SU-DHL-6 (cell line): ENCODE data around the gene ZNF860.

ENCODE experiments used
- CTCF ChIP-seq: fragments of 200-600 bp; sonication (generic); IDR thresholded peaks from one replicate; pipeline ENCODE4 v1.5.1; 2017; ENCODE audit warnings: antibody characterized with exemption, mild to moderate bottlenecking, low read length, moderate library complexity; ENCODE audit not compliant: insufficient read depth, poor library complexity, severe bottlenecking
- EZH2phosphoT487 ChIP-seq: fragments of 200-600 bp; sonication (generic), shearing (Covaris generic); conservative IDR thresholded peaks from 2 replicates; pipeline ENCODE4 v1.6.1; 2018; ENCODE audit warnings: mild to moderate bottlenecking, antibody characterized with exemption, low read length, moderate library complexity, mixed read lengths

DNA sequence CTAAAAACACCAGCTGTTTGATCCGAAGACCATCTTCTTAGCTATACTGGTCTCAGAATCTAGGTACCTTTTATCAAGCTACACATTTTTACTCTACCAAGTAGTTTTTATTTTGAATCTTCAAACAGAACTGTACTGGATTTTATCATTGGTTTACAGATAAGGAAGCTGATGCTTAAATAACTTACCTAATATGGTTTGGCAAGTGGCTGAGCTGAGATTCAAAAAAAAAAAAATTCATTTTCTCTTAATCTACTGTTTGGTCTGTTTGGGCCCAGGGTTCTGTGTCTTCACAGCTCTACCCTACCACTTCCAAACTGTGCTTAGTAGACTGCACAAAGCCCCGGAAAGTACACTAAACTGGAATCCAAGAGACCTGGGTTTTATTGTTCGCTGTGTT is 35.7 kb downstream of the ZNF860 start:
- TF ChIP-seq EZH2phosphoT487 (no peak), CTCF (no peak)
